Skeletal muscle tissue (tissue), 4 donors: ENCODE results near the gene MX2. TPM values are rescaled to one million over a fixed set of nuclear protein-coding genes. Genes with fewer than 3 reads are reported as not detected.

ENCODE experiments used
- H3K27ac ChIP-seq: one replicate; pipeline ENCODE4 v1.7.0; 2013; ENCODE audit warnings: mild to moderate bottlenecking, low read depth, low read length, inconsistent platforms
- H3K27me3 ChIP-seq, 3 donors: one replicate each; pipeline ENCODE4 v1.7.0; 2013; ENCODE audit warnings: low read length in 3 of 3; ENCODE audit not compliant: control insufficient read depth in 3 of 3, insufficient read depth in 3 of 3
- H3K36me3 ChIP-seq, 3 donors: one replicate each; pipeline ENCODE4 v1.7.0; 2013; ENCODE audit warnings: low read length in 3 of 3; ENCODE audit not compliant: control insufficient read depth in 3 of 3, insufficient read depth in 3 of 3
- H3K4me1 ChIP-seq, 3 donors: one replicate each; pipeline ENCODE4 v1.7.0; 2013; ENCODE audit warnings: low read length in 3 of 3, mild to moderate bottlenecking in 3 of 3; ENCODE audit not compliant: control insufficient read depth in 3 of 3, insufficient read depth in 3 of 3
- H3K4me3 ChIP-seq, 3 donors: one replicate each; pipeline ENCODE4 v1.7.0; 2013; ENCODE audit warnings: low read length in 3 of 3
- H3K9ac ChIP-seq, 3 donors: one replicate each; pipeline ENCODE4 v1.7.0; 2013; ENCODE audit warnings: low read length in 3 of 3, mild to moderate bottlenecking in 3 of 3, moderate library complexity in 2 of 3, low read depth in 1 of 3
- H3K9me3 ChIP-seq, 3 donors: one replicate each; pipeline ENCODE4 v1.7.0; 2013; ENCODE audit warnings: low read length in 3 of 3; ENCODE audit not compliant: control insufficient read depth in 3 of 3
- total RNA-seq: library from RNA; depleted of rRNA; stranded (reverse); fragments of >200 nt; gene quantifications from one replicate; pipeline ENCODE4 v1.2.3, GENCODE V29; 2014
- donor health status: Osteomylitis.

Gene MX2
- total RNA-seq, 1 donor from 2014 or later, result 6.8 TPM

DNA sequence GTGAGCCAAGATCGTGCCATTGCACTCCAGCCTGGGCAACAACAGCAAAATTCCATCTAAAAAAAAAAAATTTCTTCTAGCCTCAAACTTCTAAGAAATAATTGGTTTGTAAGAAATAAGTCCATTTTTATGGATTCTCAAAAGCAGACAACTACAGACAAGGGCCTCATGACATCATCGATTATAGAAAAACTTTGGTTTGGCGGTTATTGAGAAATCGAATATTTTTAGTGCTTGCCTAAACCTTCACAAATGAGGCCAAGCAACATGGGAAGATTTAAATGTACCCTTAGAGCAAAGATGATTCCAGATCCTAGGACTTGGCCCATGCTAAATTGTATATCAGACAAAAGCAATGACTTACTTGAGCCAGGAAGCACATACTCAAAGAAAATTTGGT lies 36.4 kb downstream of the MX2 start:
- H3K36me3 ChIP-seq, result peaks cover 0 to 16% (median 5%) of the 10 kb centered on the region in 3 donors

DNA sequence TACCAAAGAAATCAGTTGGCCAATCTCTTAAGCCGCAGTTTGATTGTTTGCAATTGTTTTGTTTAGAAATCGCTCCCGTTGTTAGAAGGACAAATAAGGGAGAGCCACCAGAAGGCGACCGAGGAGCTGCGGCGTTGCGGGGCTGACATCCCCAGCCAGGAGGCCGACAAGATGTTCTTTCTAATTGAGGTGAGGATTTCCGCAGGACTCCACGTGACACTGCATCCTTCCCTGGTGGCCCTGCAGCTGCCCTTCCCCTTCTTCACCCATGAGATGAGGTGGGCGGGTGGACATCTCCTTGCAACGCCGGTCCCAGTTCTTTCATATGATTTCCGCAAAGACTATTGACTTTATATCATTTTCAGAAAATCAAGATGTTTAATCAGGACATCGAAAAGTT lies 37.0 kb downstream of the MX2 start:
- Histone ChIP-seq H3K27me3 (peaks cover 0 to 12% (median 0%) of the 10 kb centered on the region in 3 donors), H3K27ac (no peak overlapping the region), H3K36me3 (peaks cover 0 to 16% (median 5%) of the 10 kb centered on the region in 3 donors), H3K4me1 (no peaks in the 10 kb centered on the region), H3K4me3 (no peak overlapping the region), H3K9ac (no peak overlapping the region), H3K9me3 (no peaks in the 10 kb centered on the region)

More for the DNA sequence above, 36.4 kb downstream of the MX2 start:
- peaks cover 0 to 13% (median 0%) of the 10 kb centered on the region in 3 donors for H3K27me3 ChIP-seq
- H3K4me3 ChIP-seq, result no peak overlapping the region
- no peak overlapping the region for H3K27ac ChIP-seq
- no peaks in the 10 kb centered on the region for H3K4me1 ChIP-seq
- no peaks in the 10 kb centered on the region for H3K9me3 ChIP-seq
- no peak overlapping the region for H3K9ac ChIP-seq

DNA sequence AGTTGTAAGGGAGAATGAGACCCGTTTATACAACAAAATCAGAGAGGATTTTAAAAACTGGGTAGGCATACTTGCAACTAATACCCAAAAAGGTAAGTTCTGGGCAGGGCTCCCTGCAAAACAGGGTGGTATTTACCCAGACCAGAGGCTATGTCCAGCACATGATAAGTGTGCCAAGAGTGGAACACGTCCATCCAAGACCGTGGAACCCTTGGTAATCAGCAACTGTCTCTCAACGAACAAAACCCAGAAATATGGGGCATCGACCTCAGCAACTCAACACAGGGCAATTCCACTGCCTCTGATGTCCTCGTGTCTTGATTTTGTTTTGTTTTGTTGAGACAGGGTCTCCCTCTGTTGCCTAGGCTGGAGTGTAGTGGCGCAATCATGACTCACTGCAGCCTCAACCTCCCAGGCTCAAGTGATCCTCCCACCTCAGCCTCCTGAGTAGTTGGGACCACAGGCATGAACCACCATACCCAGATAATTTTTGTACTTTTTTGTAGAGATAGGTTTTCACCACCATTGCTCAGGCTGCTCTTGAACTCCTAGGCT lies 37.5 kb downstream of the MX2 start:
- Histone ChIP-seq H3K36me3 (peaks cover 0 to 18% (median 9%) of the 10 kb centered on the region in 3 donors), H3K9ac (no peak overlapping the region), H3K9me3 (no peaks in the 10 kb centered on the region), H3K4me3 (no peak overlapping the region), H3K27me3 (peaks cover 0 to 7% (median 0%) of the 10 kb centered on the region in 3 donors), H3K4me1 (no peaks in the 10 kb centered on the region), H3K27ac (no peak overlapping the region)

DNA sequence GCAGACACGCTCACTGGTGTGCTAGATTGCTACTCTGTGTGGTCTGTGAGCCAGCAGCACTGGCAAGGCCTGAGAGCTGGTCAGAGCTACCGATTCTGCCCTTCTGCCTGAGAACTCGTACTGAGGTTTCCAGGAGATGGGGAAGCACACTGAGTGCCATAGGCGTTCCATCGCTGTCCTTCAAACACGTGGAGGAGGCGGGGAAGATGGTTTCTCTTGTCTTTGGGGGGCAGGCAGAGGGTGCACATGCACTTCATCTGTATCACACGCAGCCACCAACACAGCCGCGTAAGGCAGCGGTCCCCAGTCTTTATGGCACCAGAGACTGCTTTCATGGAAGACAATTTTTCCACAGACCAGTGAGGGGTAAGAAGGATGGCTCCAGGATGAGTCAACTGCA lies 40.4 kb downstream of the MX2 start:
- no peak overlapping the region for H3K27ac ChIP-seq
- peaks cover 0 to 4% (median 0%) of the 10 kb centered on the region in 3 donors for H3K27me3 ChIP-seq
- no peaks in the 10 kb centered on the region for H3K9me3 ChIP-seq
- H3K4me1 ChIP-seq, result no peaks in the 10 kb centered on the region
- no peak overlapping the region for H3K9ac ChIP-seq
- peaks cover 0 to 23% (median 8%) of the 10 kb centered on the region in 3 donors for H3K36me3 ChIP-seq
- H3K4me3 ChIP-seq, result no peak overlapping the region

DNA sequence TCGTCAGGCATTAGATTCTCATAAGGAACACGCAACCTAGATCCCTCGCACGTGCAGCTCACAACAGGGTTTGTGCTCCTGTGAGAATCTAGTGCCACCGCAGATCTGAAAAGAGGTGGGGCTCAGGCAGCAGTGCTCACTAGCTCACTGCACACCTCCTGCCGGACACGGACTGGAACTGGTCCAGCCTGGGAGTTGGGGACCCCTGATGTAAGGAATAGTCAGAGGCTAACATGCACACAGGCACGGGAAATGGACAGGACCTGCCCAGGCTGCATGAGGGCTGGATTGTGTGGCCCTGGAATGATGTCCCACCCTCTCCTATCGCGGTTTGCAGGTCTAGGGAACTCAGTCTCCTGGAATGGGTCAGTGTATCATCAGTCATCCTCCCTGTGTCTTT lies 41.0 kb downstream of the MX2 start:
- H3K9me3 ChIP-seq, result no peaks in the 10 kb centered on the region
- H3K36me3 ChIP-seq, result peaks cover 0 to 29% (median 10%) of the 10 kb centered on the region in 3 donors
- no peaks in the 10 kb centered on the region for H3K4me1 ChIP-seq
- H3K27ac ChIP-seq, result no peak overlapping the region
- H3K9ac ChIP-seq, result no peak overlapping the region
- H3K27me3 ChIP-seq, result peaks cover 0 to 4% (median 0%) of the 10 kb centered on the region in 3 donors
- H3K4me3 ChIP-seq, result no peak overlapping the region

- Histone ChIP-seq H3K9ac (no peak overlapping the region), H3K27ac (no peak overlapping the region), H3K27me3 (peaks cover 0 to 4% (median 0%) of the 10 kb centered on the region in 3 donors), H3K4me3 (no peak overlapping the region), H3K36me3 (peaks cover 0 to 30% (median 14%) of the 10 kb centered on the region in 3 donors), H3K9me3 (no peaks in the 10 kb centered on the region), H3K4me1 (no peaks in the 10 kb centered on the region)
These were observed 41.5 kb downstream of the MX2 start for GRCh38 chr21:41403331-41403730.

DNA sequence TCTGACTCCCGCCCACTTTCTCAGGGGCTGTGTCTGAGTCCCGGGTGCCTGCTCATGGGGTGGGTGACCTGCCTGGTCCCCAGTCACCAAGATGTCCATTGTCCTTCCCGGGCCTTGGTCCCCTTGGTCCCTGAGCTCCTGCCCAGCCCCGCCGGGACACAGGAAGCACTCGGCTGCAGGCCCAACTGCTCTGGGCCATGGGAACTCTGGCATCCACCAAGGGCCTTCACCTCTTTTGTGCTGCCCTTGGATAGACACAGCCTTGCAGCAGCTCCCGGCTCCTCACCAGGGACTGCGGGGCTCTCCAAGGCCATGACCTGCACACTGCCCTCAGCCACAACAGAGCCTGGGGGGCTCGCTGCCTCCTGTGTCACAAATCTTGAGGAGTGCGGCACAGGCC lies 42.1 kb downstream of the MX2 start:
- Histone ChIP-seq H3K9ac (no peak overlapping the region), H3K4me1 (no peaks in the 10 kb centered on the region), H3K27me3 (peaks cover 0 to 4% (median 0%) of the 10 kb centered on the region in 3 donors), H3K9me3 (no peaks in the 10 kb centered on the region), H3K36me3 (peaks cover 0 to 35% (median 14%) of the 10 kb centered on the region in 3 donors), H3K27ac (no peak overlapping the region), H3K4me3 (no peak overlapping the region)

DNA sequence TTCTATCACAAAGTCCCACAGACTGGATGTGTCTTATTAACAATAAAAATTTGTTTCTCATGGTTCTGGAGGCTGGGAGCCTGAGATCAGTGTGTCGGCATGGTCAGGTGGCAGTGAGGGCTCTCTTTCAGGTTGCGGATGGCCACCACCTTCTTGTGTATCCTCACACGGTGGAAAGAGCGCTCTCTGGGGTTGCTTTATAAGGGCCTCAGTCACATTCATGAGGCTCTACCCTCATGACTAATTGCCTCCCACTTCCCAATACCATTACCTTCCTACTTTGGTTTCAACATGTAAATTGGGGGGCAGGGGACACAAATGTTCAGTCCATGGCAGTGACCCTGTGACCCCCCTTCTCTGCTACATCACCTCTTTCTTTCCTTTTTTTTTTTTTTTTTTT lies 43.5 kb downstream of the MX2 start:
- no peaks in the 10 kb centered on the region for H3K9me3 ChIP-seq
- H3K27me3 ChIP-seq, result peaks cover 0 to 4% (median 0%) of the 10 kb centered on the region in 3 donors
- no peak overlapping the region for H3K27ac ChIP-seq
- H3K36me3 ChIP-seq, result peaks cover 0 to 29% (median 12%) of the 10 kb centered on the region in 3 donors
- H3K9ac ChIP-seq, result no peak overlapping the region
- no peak overlapping the region for H3K4me3 ChIP-seq
- no peaks in the 10 kb centered on the region for H3K4me1 ChIP-seq

DNA sequence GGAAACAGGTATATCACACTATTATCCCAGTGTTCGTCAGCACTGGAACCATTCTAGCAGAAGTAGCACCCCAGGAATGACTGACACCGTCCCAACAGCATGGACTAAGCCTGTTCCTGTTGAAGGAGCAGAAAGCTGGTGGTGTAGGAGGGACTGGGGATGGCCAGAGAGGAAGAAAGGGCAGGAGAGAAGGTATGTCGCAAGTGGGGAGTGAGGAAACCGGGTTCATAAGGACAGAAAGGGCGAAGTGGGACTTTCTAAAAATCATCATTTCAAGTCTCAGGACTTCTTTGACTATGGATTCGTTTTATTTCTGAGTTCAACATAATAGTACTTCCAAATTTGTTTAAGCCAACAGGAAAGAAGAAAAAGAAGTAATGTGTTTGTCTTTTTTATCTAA lies 44.5 kb downstream of the MX2 start:
- Histone ChIP-seq H3K9ac (no peak overlapping the region), H3K36me3 (peaks cover 0 to 29% (median 12%) of the 10 kb centered on the region in 3 donors), H3K27ac (no peak overlapping the region), H3K27me3 (peaks cover 0 to 4% (median 4%) of the 10 kb centered on the region in 3 donors), H3K4me3 (no peak overlapping the region), H3K4me1 (no peaks in the 10 kb centered on the region), H3K9me3 (no peaks in the 10 kb centered on the region)

DNA sequence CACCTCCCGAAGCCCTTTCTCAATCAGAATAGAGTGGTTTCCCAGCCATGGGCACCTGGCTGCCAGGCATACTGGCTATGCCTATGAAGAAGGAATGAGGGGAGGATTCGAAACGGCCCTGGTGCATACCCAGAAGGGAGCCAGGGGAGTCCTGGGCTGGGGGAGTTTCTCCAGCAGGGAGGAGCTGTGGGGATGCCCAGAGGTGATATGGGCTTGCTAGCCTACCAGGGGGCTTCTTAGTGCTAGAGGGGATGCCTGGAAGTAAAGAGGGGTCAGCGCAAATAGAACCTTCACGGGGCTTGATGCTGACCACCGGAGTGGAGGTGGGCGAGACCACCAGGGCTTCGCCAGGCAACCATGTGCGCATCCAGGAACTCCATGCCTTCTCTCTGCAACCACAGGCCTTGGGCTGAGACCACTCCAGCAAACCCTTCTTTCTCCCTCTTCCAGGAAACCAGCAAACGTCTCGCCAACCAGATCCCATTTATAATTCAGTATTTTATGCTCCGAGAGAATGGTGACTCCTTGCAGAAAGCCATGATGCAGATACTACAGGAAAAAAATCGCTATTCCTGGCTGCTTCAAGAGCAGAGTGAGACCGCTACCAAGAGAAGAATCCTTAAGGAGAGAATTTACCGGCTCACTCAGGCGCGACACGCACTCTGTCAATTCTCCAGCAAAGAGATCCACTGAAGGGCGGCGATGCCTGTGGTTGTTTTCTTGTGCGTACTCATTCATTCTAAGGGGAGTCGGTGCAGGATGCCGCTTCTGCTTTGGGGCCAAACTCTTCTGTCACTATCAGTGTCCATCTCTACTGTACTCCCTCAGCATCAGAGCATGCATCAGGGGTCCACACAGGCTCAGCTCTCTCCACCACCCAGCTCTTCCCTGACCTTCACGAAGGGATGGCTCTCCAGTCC lies 46.0 kb downstream of the MX2 start:
- no peaks in the 10 kb centered on the region for H3K4me1 ChIP-seq
- peaks cover 0 to 22% (median 12%) of the 10 kb centered on the region in 3 donors for H3K36me3 ChIP-seq
- peaks cover 0 to 5% (median 0%) of the 10 kb centered on the region in 3 donors for H3K27me3 ChIP-seq
- H3K27ac ChIP-seq, result no peak overlapping the region
- H3K9ac ChIP-seq, result no peak overlapping the region
- no peaks in the 10 kb centered on the region for H3K9me3 ChIP-seq
- no peak overlapping the region for H3K4me3 ChIP-seq
